Endodermal cell (in vitro differentiated cells): ENCODE results near the gene ATP5IF1. TPM values are rescaled to one million over a fixed set of nuclear protein-coding genes. Genes with fewer than 3 reads are reported as not detected.
A peak's percentile ranks its signal among the peaks of the same experiment; 100 is the strongest.

Experiments
- DNase-seq: peaks from one replicate; pipeline ENCODE4 v3.0.0-alpha.2; 2017
- H3K27ac ChIP-seq: 2 replicates; pipeline ENCODE4 v1.5.1; 2013; ENCODE audit warnings: mild to moderate bottlenecking, low read depth, low read length, moderate library complexity
- H3K27me3 ChIP-seq: 2 replicates; pipeline ENCODE4 v1.6.1; 2013; ENCODE audit warnings: mild to moderate bottlenecking, low read length, moderate library complexity; ENCODE audit not compliant: insufficient read depth, control insufficient read depth, poor library complexity, severe bottlenecking
- H3K36me3 ChIP-seq: 2 replicates; pipeline ENCODE4 v1.7.0; 2013; ENCODE audit warnings: mild to moderate bottlenecking, low read length, moderate library complexity; ENCODE audit not compliant: control insufficient read depth, insufficient read depth
- H3K4me1 ChIP-seq: one replicate; pipeline ENCODE4 v1.7.0; 2013; ENCODE audit warnings: low read length; ENCODE audit not compliant: control insufficient read depth, insufficient read depth
- H3K4me3 ChIP-seq: 2 replicates; pipeline ENCODE4 v1.5.1; 2013; ENCODE audit warnings: mild to moderate bottlenecking, low read length, moderate library complexity
- H3K9ac ChIP-seq: 2 replicates; pipeline ENCODE4 v1.6.1; 2013; ENCODE audit warnings: mild to moderate bottlenecking, low read length, moderate library complexity; ENCODE audit not compliant: poor library complexity, severe bottlenecking; ENCODE audit errors: extremely low read depth
- H3K9me3 ChIP-seq: 2 replicates; pipeline ENCODE4 v1.6.1; 2013; ENCODE audit warnings: mild to moderate bottlenecking, low read length, moderate library complexity; ENCODE audit not compliant: control insufficient read depth
- H3K27ac Mint-ChIP-seq: 2 replicates; pipeline ENCODE4 v1.8.0; 2020; ENCODE audit warnings: mixed read lengths
- H3K27me3 Mint-ChIP-seq: 2 replicates; pipeline ENCODE4 v1.8.0; 2021; ENCODE audit warnings: mild to moderate bottlenecking, mixed read lengths; ENCODE audit not compliant: insufficient read depth
- H3K36me3 Mint-ChIP-seq: 2 replicates; pipeline ENCODE4 v1.8.0; 2020; ENCODE audit warnings: low read depth, mixed read lengths
- H3K4me1 Mint-ChIP-seq: 2 replicates; pipeline ENCODE4 v1.8.0; 2020; ENCODE audit warnings: mixed read lengths
- H3K4me3 Mint-ChIP-seq: 2 replicates; pipeline ENCODE4 v1.8.0; 2020; ENCODE audit warnings: mild to moderate bottlenecking, moderate library complexity, mixed read lengths
- H3K9me3 Mint-ChIP-seq: 2 replicates; pipeline ENCODE4 v1.8.0; 2020; ENCODE audit warnings: mild to moderate bottlenecking, mixed read lengths
- WGBS, 2 experiments: methylation state at CpG; one replicate each; pipeline versions ENCODE4 v1.1.5 to v1.1.7; 2013; ENCODE audit warnings: missing lambda C conversion rate in 2 of 2, mixed read lengths in 1 of 2; ENCODE audit not compliant: insufficient coverage in 1 of 2, insufficient read length in 1 of 2; 5-methylcytosine and 5-hydroxymethylcytosine counted together
- total RNA-seq, 2 donors: library from RNA; stranded (reverse); fragmentation: NEBNext Ultra II Directional in 1 of 2; extraction: Animal tissue kit (Norgen Biotek cat#: 25700) in 1 of 2; gene quantifications; 2 replicates in 1 of 2; 3 replicates in 1 of 2; pipeline ENCODE4 v1.2.1, GENCODE V29; 2021
- TF ChIP-seq, protein P1 (sequence below): fragments of 200-600 bp; sonication (generic); conservative IDR thresholded peaks from 2 replicates; pipeline ENCODE4 v1.5.0; 2021; ENCODE audit warnings: antibody characterized with exemption, mild to moderate bottlenecking

Gene ATP5IF1
- total RNA-seq, 2 donors from 2014 or later: 182 to 222 TPM

GRCh38 chr1:28195780-28196179 lies 40.1 kb upstream of the ATP5IF1 start:
- H3K27me3 ChIP-seq: no peaks in the 10 kb centered on the region
- H3K27ac ChIP-seq: no peak overlapping the region
- WGBS, 2 experiments: 93% methylated on average over 1 of the region's 1 CpG; no CpG with 5 or more reads in 1 of the 2 experiments
- TF ChIP-seq, protein P1, sequence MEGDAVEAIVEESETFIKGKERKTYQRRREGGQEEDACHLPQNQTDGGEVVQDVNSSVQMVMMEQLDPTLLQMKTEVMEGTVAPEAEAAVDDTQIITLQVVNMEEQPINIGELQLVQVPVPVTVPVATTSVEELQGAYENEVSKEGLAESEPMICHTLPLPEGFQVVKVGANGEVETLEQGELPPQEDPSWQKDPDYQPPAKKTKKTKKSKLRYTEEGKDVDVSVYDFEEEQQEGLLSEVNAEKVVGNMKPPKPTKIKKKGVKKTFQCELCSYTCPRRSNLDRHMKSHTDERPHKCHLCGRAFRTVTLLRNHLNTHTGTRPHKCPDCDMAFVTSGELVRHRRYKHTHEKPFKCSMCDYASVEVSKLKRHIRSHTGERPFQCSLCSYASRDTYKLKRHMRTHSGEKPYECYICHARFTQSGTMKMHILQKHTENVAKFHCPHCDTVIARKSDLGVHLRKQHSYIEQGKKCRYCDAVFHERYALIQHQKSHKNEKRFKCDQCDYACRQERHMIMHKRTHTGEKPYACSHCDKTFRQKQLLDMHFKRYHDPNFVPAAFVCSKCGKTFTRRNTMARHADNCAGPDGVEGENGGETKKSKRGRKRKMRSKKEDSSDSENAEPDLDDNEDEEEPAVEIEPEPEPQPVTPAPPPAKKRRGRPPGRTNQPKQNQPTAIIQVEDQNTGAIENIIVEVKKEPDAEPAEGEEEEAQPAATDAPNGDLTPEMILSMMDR: no peak
- H3K4me3 Mint-ChIP-seq: no peak overlapping the region
- H3K9me3 ChIP-seq: no peaks in the 10 kb centered on the region
- H3K27me3 Mint-ChIP-seq: no peaks in the 10 kb centered on the region
- peaks cover 28% of the 10 kb centered on the region for H3K36me3 ChIP-seq
- H3K27ac Mint-ChIP-seq: no peak overlapping the region
- H3K9me3 Mint-ChIP-seq: no peaks in the 10 kb centered on the region
- H3K9ac ChIP-seq: no peak overlapping the region
- H3K4me1 Mint-ChIP-seq: peaks cover 9% of the 10 kb centered on the region
- H3K4me1 ChIP-seq: no peaks in the 10 kb centered on the region
- H3K4me3 ChIP-seq: no peak overlapping the region
- peak; percentile 64 for DNase-seq
- H3K36me3 Mint-ChIP-seq: peaks cover 24% of the 10 kb centered on the region

DNA sequence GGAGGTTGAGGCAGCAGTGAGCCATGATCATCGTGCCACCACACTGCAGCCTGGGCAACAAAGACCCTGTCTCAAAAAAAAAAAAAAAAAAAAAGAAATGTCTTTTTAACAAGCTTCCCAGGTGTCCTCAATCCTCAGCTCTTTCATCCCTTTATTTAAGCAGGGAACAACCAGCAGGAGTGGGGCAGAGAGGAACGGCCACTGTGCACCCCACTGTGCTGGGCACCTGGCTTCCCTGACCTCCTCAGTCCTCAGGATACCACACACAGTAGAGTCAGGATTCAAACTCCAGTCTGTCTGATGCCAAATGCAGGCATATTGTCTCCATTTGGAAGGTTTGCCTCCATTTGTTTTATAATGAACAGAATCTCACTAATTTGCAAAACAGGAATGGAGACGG lies 39.6 kb upstream of the ATP5IF1 start:
- Histone ChIP-seq H3K9ac (no peak overlapping the region), H3K27me3 (no peaks in the 10 kb centered on the region), H3K36me3 (peaks cover 32% of the 10 kb centered on the region), H3K4me3 (no peak overlapping the region), H3K9me3 (no peaks in the 10 kb centered on the region), H3K4me1 (no peaks in the 10 kb centered on the region), H3K27ac (peak overlapping the region; percentile 19)
- Mint-ChIP-seq H3K4me1 (peaks cover 7% of the 10 kb centered on the region), H3K27me3 (no peaks in the 10 kb centered on the region), H3K4me3 (no peak overlapping the region), H3K36me3 (peaks cover 30% of the 10 kb centered on the region), H3K27ac (peak overlapping the region; percentile 57), H3K9me3 (no peaks in the 10 kb centered on the region)
- DNase-seq: peak; percentile 56
- WGBS, 2 experiments: 45 to 71% methylated on average over 2 to 3 of the region's 3 CpGs
- TF ChIP-seq, protein P1: no peak

DNA sequence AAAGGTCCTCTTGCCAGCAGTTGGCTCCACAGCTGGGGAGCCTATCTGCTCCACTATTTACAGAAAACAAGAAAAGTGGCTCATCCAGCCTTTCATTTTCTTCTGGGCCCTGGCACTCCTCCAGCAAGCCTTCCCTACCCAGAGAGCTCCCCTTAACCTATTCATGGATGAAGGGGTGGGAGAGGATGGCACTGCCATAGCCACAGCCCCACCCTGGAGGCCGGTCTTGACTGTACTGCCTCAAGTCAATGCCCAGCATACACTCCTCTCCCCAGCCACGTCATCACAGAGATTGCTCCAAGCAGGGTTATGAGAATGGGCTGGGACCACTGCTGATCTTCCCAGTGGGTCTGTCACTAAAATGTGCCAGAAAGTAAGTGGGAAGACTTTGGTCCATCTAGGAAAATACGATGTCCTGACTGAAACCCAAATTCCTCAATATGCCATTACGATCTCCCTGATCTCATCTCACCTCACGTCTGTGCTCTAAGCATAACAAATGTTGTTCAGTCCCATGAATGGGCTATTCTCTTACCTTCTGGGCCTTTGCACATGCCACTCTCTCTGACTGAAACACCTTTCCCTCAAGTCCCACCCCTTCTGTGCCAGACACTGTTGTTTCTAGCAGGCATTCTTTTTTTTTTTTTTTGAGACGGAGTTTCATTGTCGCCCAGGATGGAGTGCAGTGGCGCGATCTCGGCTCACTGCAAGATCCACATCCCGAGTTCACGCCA lies 38.1 kb upstream of the ATP5IF1 start:
- Histone ChIP-seq H3K36me3 (peaks cover 34% of the 10 kb centered on the region), H3K4me3 (no peak overlapping the region), H3K9me3 (no peaks in the 10 kb centered on the region), H3K27me3 (no peaks in the 10 kb centered on the region), H3K9ac (no peak overlapping the region), H3K27ac (no peak overlapping the region), H3K4me1 (no peaks in the 10 kb centered on the region)
- no peak for DNase-seq
- Mint-ChIP-seq H3K27me3 (no peaks in the 10 kb centered on the region), H3K27ac (no peak overlapping the region), H3K9me3 (no peaks in the 10 kb centered on the region), H3K36me3 (peaks cover 34% of the 10 kb centered on the region), H3K4me3 (no peak overlapping the region), H3K4me1 (peaks cover 7% of the 10 kb centered on the region)
- WGBS, 2 experiments: 94 to 97% methylated on average over 4 to 12 of the region's 12 CpGs
- TF ChIP-seq, protein P1: no peak
